HG03045 (cell line): ENCODE measurements around the gene PRDM16.

Experiments used
- ATAC-seq: cut with Tn5 transposase; IDR thresholded peaks from one replicate; pipeline ENCODE4 v1.9.1; 2021; ENCODE audit warnings: mild to moderate bottlenecking, moderate library complexity; ENCODE audit not compliant: unreplicated experiment

The PRDM16 gene

GRCh38 chr1:3314491-3315381, 245.7 kb downstream of the PRDM16 start:
- ATAC-seq, result no peak

DNA sequence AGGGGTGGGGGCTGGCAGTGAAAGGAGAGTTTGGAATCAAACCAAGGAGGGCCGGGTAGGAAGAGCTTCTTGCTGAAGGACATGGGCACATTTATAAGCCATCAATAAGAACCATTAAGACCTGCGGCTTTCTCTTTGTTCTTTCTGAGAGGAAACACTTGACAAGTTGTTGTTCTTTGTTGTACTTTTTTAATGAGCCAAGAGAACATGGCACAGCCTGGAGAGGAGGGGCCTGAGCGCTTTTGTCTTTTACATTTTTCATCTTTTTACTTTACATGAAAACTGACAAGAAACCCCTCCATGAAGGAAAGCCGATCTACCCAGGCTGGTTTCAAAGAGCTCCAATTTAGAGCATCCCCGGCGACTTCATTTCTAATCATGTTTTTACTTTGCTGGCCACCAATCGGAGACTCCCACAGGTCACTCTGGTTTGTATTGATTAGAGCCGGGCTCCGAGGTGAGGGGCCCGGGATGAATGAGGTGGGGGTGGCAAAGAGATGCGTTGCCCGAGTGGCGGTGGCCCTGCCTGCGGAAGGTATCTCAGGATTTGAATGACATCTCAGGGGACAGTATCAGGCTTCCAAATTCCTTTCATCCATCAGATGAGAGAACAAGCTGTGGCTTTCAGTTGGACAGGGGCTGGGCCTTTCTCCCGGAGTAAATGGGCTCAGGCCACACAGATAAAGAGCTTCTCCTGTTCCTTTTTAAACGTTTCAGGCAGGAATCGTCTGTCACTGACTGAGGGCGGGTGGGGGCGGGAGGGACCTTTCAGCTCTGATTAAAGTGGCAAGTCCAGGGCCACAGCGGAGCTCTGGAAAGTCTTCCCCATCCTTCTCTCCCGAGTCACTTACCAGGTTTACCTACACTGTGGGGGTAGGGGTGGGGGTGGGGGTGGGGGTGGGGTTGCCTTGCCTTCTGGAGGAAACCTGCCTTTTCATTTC, 246.7 kb downstream of the PRDM16 start:
- ATAC-seq, result no peak

- ATAC-seq, result no peak
Measured at GRCh38 chr1:3316340-3316943, 247.4 kb downstream of the PRDM16 start.

- no peak for ATAC-seq
Measured at GRCh38 chr1:3317456-3317855, 248.5 kb downstream of the PRDM16 start.

GRCh38 chr1:3318329-3318728, 249.3 kb downstream of the PRDM16 start:
- ATAC-seq, result no peak

DNA sequence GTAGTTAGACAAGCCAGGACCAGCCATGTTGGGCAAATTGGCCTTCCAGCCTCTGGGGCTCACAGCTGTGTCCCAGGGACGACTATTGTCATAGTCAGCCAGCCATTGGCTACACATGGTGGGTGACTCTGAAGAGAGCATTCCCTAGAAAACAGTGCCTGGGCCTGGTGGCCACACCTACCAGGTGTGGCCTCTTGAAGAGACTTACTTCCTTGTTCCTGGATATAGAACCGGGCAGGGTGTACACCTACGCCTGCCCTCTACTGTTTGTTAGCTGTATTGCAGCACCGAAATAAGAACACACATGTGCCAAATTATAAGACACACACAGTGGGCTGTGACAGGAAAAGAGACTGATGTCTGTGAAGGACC, 250.9 kb downstream of the PRDM16 start:
- ATAC-seq, result no peak

- no peak for ATAC-seq
Measured at GRCh38 chr1:3320246-3321152, 251.5 kb downstream of the PRDM16 start.

- ATAC-seq, result no peak
Measured at GRCh38 chr1:3321559-3322449, 252.8 kb downstream of the PRDM16 start.

- ATAC-seq, result no peak
Measured at GRCh38 chr1:3322450-3323020, 253.5 kb downstream of the PRDM16 start.

GRCh38 chr1:3323021-3323795, 254.2 kb downstream of the PRDM16 start:
- ATAC-seq, result no peak

- no peak for ATAC-seq
Measured at GRCh38 chr1:3323796-3324703, 255.0 kb downstream of the PRDM16 start.

DNA sequence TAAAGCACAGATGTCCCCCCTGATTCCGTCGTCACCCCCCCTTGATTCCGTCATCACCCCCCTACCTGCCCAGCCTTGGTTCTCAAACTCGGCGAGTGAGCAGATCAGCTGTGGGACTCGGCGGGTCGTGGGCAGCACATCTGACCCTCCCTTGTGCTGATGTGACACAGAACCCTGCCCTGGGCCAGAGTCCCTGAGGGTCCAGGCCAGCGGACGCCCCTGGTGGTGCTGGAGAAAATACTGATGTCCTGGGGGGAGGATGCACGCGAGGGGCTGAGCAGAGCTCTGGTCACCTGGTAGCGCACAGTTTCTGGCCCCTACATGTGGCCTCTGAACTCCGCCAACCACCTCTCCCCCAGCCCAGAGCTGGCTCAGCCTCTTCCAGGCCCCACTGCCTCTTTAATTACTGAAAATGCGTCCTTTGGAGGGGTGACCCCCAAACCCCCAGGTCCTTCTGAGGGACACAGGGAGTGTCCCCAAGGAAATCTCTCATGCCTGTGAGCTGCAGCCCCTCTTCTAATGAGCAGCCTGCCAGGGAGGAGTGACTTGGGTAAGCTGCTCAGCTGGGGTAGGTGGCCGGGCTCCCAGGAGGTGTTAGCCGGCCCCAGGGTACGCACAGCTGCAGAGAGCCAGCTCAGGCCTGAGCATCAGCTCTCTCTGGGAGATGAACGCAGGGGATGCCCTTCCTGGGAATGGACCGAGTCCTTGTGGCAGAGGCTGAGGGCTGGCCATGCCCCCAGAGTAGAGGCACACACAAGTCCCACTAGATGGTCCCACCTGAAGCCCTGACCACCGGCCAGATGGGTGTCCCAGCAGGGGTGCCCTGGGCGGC, 255.9 kb downstream of the PRDM16 start:
- no peak for ATAC-seq

DNA sequence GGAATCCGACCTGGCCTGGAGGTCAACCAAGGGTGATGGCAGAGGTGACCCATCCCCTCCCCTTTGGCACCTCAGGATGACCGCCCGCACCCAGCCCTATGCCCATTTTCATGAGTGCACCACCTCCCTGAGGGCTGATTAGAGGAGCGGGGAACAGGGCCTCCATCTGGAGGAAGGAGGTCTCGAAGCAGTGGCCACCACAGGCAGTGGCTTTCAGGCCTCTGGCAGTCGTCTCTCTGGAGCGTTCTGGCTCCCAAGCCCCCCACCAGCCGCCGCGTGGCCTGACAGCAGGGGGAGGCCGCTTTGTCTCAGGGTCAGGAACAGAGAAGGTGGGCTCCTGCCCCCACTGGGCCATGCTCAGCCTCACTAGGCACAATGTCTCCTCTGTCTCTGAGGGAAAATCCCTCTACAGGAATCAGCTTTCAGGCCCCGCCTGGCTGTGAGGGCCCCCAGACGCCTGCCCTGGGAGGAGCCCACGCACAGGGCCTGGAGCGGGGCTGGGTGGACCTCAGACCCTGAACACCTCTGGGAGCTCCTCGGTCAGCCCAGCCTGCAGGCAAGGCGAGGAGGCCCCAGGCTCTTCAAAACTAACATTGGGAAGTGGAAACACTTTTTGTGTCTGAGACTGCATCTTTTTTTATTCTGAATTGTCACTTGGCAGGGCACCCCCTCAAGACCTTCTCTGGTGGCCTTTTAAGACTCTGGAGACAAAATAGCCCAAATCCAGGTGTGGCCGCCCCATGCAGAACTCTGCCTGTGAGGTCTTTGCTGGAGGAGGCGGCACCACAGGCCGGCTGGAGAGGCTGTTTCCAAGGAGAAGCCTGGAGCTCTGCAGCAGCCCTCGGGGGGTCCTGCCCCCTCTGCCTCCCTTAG, 257.7 kb downstream of the PRDM16 start:
- no peak for ATAC-seq

- ATAC-seq, result no peak
Measured at GRCh38 chr1:3327389-3327702, 258.3 kb downstream of the PRDM16 start.

GRCh38 chr1:3327936-3328590, 259.1 kb downstream of the PRDM16 start:
- no peak for ATAC-seq
